ENCODE measurements around the gene EPS8L2.

DNA sequence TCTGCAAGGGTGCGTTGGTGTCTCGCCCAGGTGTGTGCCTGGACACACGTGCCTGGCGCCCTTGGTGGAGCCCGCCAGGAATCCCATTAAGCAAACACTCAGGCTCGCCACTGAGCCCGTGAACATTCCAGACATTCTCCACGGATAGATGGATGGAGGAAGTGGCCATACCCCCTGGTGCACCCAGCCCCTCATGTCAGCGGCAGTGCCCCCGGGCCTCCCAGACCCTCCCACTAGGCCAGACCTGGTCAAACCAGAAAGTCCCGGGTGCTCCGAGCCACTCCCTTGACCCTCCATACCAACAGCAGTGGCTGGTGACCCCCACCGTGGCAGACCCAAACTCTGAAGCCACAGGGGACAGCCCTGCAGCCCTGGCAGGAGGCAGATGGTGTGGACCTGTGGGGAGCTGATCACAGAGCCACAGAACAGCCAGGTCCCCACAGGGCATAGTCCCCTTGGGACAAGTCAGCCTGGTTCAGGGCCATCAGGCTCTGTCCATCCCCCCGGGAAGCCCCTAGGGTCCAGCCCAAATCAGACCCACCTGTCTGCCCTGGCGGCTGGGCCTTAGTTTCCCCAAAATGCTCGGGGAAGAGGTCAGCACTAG, 1.9 kb downstream of the EPS8L2 start:
- TF ChIP-seq HDAC8 (tag; IDR thresholded peaks at IDR 0.05), result no peak
- no peak for TF ChIP-seq ZFP30 (CRISPR knock-in tag; IDR thresholded peaks at IDR 0.05; ENCODE audit: borderline replicate concordance)
- no peak for TF ChIP-seq DACH1 (IDR thresholded peaks at IDR 0.05; ENCODE audit: partially characterized antibody)
- no peak for TF ChIP-seq SREBF2 (CRISPR knock-in tag; IDR thresholded peaks at IDR 0.05)
- TF ChIP-seq TBL1XR1 (IDR thresholded peaks at IDR 0.05; ENCODE audit: low read length in 2 of 2), result no peak
- TF ChIP-seq, protein P1, sequence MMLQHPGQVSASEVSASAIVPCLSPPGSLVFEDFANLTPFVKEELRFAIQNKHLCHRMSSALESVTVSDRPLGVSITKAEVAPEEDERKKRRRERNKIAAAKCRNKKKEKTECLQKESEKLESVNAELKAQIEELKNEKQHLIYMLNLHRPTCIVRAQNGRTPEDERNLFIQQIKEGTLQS (IDR thresholded peaks at IDR 0.05), result no peak
- TF ChIP-seq, protein P1 (CRISPR knock-in tag; conservative IDR thresholded peaks at IDR 0.05), result no peak
- TF ChIP-seq POLR2A (conservative IDR thresholded peaks at IDR 0.05), result no peak
- TF ChIP-seq, protein P2, sequence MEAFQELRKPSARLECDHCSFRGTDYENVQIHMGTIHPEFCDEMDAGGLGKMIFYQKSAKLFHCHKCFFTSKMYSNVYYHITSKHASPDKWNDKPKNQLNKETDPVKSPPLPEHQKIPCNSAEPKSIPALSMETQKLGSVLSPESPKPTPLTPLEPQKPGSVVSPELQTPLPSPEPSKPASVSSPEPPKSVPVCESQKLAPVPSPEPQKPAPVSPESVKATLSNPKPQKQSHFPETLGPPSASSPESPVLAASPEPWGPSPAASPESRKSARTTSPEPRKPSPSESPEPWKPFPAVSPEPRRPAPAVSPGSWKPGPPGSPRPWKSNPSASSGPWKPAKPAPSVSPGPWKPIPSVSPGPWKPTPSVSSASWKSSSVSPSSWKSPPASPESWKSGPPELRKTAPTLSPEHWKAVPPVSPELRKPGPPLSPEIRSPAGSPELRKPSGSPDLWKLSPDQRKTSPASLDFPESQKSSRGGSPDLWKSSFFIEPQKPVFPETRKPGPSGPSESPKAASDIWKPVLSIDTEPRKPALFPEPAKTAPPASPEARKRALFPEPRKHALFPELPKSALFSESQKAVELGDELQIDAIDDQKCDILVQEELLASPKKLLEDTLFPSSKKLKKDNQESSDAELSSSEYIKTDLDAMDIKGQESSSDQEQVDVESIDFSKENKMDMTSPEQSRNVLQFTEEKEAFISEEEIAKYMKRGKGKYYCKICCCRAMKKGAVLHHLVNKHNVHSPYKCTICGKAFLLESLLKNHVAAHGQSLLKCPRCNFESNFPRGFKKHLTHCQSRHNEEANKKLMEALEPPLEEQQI (IDR thresholded peaks at IDR 0.05), result no peak
- TF ChIP-seq, protein P3, sequence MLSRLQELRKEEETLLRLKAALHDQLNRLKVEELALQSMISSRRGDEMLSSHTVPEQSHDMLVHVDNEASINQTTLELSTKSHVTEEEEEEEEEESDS (CRISPR knock-in tag; IDR thresholded peaks at IDR 0.05), result no peak
- TF ChIP-seq, protein P4, sequence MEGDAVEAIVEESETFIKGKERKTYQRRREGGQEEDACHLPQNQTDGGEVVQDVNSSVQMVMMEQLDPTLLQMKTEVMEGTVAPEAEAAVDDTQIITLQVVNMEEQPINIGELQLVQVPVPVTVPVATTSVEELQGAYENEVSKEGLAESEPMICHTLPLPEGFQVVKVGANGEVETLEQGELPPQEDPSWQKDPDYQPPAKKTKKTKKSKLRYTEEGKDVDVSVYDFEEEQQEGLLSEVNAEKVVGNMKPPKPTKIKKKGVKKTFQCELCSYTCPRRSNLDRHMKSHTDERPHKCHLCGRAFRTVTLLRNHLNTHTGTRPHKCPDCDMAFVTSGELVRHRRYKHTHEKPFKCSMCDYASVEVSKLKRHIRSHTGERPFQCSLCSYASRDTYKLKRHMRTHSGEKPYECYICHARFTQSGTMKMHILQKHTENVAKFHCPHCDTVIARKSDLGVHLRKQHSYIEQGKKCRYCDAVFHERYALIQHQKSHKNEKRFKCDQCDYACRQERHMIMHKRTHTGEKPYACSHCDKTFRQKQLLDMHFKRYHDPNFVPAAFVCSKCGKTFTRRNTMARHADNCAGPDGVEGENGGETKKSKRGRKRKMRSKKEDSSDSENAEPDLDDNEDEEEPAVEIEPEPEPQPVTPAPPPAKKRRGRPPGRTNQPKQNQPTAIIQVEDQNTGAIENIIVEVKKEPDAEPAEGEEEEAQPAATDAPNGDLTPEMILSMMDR (IDR thresholded peaks at IDR 0.05 in 2 of 3, conservative IDR thresholded peaks at IDR 0.05 in 1 of 3; ENCODE audit: insufficient read depth in 2 of 3, low read depth in 1 of 3, low read length in 3 of 3), result no peak
- TF ChIP-seq EHMT2 (IDR thresholded peaks at IDR 0.05), result no peak
- TF ChIP-seq EZH2 (IDR thresholded peaks at IDR 0.05; ENCODE audit: borderline replicate concordance, low read depth, low read length), result no peak
